ENCODE results near the gene FPR1.

Gene FPR1, protein sequence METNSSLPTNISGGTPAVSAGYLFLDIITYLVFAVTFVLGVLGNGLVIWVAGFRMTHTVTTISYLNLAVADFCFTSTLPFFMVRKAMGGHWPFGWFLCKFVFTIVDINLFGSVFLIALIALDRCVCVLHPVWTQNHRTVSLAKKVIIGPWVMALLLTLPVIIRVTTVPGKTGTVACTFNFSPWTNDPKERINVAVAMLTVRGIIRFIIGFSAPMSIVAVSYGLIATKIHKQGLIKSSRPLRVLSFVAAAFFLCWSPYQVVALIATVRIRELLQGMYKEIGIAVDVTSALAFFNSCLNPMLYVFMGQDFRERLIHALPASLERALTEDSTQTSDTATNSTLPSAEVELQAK

DNA sequence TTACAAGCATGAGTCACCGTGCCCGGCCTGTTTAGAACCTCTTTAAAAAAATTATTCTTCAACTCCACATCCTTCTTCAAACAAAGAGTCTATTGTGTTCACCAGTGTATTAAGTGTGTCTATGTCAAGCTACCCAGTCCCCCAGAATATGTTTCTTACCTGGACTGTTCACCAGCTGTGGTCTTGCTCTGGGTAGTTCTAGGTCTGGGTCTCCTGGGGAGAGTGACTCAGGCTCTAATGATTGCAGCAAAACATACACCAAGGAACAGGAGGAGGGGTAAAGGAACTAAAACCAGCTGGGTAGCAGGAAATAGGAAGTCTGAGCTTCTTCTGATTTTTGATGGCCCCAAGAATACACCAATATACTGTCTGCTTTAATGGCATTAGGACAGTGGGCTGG is at the start of gene FPR1:
TSS of gene FPR1 (minus strand) at position 224 of the 400 bp plus-strand sequence. CDS start 4,884 bp downstream, outside the sequence.
- DNase-seq (ENCODE audit: low read depth in 2 of 2), result no peak

DNA sequence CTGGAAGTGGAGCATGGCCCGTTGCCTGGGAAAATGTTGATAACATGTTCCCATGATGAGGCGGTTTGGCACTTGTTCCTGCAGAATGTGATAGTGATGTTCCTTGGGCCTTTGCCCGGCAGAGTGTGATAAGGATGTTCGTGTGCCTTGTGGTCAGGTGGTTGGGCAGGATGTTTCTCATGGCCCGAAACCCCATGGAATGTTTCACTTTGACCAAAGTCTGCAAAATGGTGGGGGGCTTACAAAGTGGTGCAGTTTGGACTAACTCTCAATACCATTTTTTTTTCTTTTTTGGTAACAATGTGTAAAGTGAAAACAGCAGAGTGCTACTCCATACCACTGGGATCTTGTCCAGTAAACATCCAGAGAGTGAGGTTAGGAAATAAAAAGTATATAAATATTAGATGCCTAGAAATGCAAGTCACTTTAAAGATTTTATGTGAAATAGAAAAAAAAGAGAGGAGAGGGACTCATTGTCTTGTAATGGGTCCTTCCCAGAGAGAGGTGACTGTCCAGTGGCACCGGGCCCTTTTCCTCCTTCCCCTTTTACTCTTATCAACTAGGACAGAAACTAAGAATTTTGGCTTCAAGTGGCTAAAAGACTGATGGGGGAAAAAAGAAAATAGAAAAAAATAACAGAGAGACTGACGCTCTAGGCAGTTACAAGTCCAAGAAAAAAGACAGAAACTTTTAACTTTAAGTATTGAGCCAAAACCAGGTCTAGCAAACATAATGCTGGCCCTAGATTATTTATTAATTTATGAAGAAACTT is 49.0 kb upstream of the FPR1 start:
- no peak for DNase-seq (ENCODE audit: low read depth in 2 of 2)

DNA sequence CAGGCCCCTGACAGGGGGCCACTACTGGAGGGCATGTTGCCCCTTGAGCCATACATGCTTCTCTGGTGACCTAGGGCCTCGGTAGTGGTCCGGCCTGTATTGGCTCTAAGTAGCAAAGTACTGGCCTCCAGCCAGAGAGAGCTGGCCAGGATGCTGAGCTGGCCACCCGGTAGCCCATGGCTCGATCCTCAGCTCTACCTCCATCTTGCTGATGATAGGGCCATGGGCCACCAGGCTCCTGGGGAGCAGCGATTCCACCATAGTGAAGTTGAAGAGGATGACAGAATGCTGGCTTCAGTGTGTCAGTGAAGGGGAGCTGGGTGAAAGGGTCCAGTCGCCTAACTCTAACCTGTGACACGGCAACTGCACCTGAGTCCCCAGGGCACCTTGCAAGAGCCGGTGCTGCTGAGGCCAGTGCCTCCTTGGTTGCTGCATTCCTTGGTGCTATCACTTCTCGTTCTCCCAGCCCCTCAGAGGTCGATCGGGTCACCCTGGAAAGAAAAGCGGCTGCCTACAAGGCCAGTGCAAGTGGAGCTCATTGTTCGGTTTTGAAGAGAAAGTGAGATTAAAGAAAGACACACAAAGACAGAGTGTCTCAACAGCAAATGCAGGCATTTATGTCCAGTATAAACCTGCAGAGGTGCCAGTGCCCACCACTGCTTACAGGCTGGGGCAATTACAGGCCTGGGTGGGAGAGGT is 48.2 kb upstream of the FPR1 start:
- DNase-seq (ENCODE audit: low read depth in 2 of 2), result no peak

DNA sequence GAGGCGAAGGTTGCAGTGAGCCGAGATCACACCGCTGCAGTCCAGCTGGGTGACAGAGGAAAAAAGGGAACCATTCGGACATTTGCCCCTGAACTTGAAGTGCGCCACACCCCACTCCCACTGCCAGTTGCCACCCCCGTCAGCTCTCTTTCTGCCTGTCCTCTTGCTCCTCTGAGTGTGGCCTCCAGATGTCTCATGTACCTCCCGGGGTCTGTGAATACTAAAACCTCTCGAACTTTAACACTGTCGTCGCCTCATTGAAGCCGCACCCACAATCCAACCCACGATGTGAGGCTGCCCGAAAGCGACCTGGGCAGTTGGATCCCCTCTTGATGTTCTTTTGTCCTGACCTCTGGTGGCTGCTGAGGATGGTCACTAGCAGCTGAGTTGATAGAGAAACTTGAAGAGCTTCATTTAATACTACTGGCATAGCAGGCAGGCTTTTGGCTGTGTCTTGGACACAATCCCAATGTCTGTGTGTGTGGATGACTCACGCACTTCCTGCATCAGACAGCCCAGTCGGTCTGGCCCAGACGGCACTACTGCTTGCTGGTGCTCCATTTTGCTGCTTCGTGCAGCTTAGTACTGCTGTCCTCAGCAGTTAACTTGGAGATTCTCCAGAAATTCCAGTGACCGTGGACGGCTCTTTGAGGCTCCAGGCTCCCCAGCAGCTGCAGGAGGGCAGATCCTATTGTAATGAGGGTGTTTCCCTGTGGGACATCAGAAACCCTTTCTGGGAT is 47.5 kb upstream of the FPR1 start:
- DNase-seq (ENCODE audit: low read depth in 2 of 2), result no peak

DNA sequence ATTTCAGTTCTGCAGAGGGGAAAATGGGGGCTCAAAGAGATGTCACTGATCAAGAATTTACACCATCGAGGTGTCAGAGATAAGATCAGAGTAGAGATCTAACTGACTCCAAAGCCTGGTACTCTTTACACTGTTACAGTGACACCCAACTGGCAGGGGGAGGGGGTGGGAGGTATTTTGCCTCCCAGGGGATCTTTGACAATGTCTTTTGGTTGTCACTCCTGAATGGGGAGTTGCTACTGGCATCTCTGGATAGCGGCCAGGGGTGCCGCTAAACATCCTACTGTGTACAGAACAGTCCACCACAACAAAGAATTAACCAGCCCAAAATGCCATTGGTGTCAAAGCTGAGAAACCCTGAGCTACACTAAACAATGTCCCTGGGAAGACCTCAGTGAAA is 46.4 kb upstream of the FPR1 start:
- no peak for DNase-seq (ENCODE audit: low read depth in 2 of 2)

DNA sequence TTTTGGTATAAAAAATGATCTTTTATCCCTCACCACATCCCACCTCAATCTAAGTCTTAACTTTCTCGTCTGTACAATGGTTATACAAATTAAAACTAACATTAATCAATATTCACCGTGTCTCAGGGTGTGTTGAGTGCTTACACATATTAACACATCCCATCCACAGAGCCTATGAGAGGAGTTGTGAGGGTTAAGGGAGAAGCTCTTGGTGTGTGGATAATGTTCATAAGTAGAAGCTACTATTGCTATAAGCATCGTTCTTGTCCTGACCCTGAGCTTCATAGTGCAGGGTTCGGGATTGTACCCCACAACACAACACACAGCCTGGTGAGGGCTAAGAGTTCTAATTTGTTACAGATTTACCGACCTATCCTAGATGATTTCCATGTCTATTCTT is 45.8 kb upstream of the FPR1 start:
- DNase-seq (ENCODE audit: low read depth in 2 of 2), result no peak

DNA sequence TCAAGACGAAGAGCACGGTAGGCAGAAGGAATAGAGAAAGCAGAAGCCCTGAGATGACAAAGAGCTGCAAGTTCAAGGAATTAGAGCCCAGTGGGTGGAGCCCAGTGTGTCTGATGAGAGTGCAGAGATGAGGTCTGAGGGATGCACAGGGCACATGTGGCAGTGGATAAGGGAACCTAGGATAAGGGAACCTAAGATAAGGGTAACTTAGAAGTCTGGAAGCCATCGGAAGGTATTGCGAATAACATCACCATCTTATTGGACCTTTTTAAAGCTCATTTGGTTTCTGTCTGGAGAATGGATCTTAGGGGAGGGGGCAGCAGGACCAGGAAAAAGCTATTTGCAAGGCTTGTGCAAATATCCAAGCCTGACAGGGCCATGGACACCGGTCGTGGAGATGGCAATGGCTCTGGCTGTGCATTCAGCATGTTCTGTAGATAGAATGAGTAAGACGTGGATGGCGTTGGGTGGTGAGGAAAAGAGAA is 44.6 kb upstream of the FPR1 start:
- DNase-seq (ENCODE audit: low read depth in 2 of 2), result no peak

DNA sequence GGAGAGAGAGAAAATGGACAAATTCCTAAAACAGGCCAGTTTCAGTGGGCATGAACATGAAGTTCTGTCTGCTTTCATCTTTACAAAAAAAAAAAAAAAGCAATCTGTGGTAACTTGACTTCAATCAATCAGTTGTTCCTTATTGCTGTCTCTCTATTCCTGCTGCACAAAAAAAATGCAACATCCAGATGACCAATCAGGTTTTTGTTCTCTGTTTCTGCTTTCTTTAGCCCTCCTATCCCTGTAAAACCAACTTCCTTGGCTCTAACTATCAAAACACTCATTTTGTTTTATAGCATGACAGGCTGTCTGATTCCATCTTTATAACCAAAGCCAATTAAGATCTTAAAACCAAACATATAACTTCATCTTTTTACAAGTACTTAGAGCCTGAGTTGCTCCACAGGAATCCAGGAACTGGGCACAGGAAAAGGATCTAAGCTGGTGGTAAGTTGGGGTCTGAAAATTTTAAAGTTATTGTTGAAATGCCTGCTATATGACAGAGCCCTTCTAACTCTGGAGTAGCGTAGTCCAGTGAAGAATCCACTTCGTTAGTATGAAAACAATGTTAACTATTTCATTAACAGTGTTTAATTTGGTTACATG is 43.3 kb upstream of the FPR1 start, which contains the start of gene FPR3:
TSS of gene FPR3 (plus strand) at position 273 of the 606 bp plus-strand sequence. CDS start 28,592 bp downstream, outside the sequence.
- DNase-seq (ENCODE audit: low read depth in 2 of 2), result no peak

DNA sequence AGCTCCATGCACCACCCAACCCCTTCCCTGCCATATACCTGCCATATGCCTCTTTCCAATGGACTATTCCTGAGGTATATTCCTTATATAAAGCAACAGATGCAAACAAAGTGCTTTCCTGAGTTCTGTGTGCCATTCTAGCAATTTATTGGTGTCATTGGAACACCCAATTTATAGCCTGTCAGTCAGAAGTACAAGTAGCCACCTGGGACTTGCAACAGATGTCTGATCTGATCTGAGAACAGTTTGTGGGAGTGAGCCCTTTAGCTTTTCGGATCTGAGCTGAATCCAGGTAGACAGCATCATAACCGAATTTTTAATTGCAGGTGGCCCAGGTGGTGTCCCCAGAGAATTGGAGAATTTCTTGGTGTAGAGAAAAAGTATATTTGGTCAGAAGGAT is 42.3 kb upstream of the FPR1 start:
- no peak for DNase-seq (ENCODE audit: low read depth in 2 of 2)

DNA sequence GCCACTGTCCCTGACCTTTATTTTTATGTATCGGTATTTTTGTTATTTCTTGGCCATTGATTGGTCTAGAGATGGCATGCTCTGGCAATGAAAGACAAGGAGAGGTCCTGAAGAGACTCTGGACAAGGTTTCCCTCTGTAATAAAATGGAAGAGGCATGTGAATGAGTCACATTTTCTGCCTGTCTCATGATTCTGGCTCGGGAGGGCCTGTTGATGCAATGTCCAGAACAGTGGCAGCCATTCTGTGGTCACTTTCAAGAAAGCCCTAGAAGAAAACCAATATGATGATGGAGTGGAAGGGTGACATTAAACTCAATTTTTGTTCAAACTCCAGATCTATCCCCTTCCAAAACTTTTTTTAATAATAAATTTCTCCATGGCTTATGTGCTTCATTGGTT is 41.3 kb upstream of the FPR1 start:
- DNase-seq (ENCODE audit: low read depth in 2 of 2), result no peak

DNA sequence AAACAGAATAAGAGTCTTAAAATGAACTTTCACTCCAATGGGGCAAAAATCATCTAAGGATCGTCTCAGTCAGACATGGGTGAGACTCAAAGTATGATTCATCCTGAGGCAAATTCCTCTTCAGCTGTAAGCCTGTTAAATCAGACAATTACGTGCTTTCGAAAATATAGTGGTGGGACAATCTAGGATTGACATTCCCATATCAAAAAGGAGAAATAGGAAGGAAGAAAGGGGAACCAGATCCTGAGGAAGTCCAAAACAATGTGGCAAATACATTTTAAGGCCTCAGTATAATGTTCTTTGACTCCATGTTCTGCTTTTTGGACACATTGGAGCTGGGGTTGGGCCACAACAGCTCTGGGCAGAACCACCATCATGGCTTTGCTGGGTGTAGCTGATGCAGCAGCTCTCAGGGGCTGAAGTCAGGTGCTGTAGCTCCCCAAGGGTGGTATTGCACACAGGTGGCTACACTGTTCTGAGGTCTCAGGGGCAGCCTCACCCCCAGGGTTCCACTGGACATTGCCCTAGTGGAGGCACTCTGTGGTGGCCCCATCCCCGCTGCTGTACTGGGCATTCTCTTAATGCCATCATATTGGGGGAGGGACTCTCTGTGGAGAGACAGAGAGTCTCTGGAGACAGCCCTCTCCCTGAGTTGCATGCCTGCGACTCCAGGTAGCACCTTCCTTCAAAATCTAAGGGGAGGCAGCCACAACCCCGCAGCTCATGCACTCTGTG is 37.5 kb upstream of the FPR1 start:
- no peak for DNase-seq (ENCODE audit: low read depth in 2 of 2)

DNA sequence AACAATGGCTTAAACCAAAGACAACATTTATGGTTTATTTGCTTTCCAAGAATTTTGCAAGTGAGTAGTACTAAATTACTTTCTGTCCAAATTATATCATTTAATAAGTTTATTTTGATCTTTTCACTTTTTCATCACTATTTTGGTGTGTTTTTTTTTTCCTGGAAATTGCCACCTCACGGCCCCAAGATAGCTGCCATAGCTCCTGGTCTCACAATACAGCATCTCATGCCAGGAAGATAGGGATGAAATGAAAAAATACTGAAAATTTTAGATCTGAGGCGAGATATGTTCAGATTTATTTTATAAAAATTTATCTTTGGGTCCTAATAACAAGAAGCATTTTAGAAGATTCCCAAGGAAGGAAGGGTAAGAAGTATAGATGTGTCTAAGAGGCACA is 36.4 kb upstream of the FPR1 start:
- no peak for DNase-seq (ENCODE audit: low read depth in 2 of 2)

DNA sequence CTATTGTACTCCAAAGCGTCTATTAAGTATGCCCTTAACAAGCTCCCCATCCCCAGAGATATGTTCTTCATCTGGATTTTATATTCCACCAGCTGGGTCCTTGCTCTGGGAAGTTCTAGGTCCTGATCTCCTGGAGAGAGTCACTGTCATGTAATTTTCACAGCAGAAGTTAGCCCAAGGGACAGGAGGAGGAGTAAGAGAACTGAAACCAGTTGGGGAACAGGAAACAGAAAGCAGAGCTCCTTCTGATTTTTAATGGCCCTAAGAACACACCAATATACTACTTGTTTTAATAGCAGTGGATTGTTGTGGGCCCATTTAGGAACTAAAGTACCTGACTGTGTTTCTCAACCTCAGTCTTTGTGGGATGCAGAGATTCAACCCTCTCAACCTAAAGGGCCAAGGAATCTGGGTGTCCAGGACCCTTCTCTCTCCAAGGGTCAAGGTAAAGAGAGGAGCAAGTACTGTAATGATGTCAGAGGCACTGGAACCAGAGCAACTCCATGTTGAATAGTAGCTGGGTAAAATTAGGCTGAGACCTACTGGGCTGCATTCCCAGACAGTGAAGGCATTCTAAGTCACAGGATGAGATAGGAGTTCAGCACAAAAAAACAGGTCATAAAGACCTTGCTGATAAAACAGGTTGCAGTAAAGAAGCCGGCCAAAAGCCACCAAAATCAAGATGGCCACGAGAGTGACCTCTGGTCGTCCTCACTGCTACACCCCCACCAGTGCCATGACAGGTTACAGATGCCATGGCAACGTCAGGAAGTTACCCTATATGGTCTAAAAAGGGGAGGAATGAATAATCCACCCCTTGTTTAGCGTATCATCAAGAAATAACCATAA is 35.2 kb upstream of the FPR1 start:
- no peak for DNase-seq (ENCODE audit: low read depth in 2 of 2)

DNA sequence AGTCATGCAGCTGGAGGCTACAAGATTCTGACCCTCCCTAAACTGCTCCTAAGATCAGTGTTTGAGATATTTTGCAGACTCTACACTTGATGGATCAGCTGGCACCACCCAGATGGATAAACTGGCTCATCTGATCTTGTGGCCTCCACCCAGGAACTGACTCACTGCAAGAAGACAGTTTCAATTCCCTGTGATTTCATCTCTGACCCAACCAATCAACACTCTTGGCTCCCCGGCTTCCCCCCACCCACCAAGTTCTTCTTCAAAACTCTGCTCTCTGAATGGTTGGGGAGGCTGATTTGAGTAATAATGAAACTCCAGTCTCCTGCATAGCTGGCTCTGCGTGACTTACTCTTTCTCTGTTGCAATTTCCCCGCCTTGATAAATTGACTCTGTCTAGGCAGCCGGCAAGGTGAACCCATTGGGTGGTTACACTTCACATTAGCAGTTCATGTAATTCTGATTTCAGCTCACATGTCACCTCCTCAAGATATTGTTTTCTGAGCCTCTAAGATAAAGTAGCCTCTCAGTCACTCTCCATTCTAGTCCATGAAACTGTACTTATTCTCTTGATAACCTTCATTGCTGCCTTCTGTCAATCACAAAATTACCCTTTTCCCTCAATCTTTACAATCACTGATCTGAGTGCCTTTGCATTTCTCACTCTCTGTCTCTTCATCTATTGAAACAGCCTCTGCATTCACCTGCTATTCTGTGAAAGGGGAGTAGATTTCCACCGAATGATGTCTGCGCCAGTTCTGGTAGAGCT is 33.4 kb upstream of the FPR1 start:
- DNase-seq (ENCODE audit: low read depth in 2 of 2), result no peak

DNA sequence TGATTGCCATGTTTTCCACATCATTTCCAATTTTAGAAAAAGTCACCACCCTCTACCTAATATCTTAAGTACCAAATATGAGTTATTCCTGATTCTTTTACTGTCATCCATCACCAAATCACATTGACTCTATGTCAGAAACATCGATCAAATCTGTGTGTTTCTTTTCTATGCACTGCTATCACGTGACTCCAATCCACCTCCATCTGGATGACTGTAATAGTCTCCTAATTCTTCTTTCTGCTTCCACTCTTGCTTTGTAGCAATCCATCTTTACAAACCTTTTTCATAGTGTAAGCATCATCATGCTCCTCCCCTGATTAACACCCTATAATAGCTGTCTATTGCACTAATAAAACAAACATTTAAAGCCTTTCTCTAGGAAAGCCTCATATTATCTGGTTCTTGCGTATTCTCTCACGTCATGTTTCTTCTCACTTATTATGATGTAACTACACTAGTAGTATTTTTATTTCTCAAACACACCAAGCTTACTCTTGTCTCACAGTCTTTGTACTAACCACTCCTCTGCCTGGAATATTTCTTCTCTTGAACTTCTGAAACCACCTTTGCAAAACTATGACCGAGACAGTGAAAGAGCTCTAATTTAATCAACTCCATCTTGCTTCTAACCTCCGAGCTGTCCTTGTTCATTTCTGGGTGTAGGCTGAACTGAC is 32.6 kb upstream of the FPR1 start:
- no peak for DNase-seq (ENCODE audit: low read depth in 2 of 2)

DNA sequence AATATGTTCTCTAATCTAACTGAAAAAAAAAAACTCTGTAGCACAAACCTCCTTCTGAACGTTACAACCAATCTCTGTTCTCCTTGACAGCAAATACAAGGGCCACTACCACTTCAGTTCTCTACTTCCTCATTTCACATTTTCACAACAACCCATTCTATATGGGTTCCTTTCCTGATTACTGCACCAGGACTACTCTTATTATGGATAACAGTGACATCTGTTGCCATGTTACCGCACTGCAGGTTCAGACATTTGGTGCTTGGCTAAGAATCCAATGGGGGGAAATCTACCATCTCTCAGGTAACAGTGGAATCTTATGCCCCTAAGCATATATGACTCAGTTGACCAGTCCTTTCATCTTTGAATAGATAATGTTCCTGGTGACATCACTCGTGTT is 31.7 kb upstream of the FPR1 start:
- DNase-seq (ENCODE audit: low read depth in 2 of 2), result no peak

DNA sequence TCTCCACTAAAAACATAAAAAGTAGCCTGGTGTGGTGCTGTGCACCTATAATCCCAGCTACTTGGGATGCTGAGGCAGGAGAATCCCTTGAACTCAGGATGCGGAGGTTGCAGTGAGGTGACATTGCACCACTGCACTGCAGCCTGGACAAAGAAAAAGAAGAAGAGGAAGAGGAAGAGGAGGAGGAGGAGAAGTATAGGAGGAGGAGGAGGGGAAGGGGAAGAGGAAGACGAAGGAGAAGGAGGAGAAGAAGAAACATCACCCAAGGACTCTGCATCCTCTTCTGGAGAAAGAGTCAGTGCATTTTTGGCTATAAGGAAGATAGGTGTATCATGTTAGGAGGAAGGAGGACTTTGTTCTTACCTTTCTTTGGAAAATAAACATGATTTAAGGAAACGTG is 30.3 kb upstream of the FPR1 start:
- DNase-seq (ENCODE audit: low read depth in 2 of 2), result no peak

DNA sequence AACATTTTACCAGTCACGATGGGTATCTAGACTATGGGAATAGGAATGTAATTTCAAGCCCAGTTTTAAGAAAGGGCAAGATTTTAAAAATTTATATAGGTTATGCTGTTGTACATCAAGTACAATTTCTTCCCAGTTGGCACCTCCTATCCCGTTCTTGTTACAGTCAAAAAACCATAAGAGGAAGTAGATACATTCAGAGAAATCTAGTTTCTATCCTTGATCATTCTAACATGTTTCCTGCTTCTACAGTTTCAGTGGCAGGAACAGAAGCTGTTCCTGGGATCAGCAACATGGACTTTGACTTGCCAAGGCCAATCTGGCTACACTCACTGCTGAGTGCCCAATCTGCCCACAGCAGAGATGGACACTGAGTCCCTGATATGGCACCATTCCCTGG is 28.6 kb upstream of the FPR1 start:
- no peak for DNase-seq (ENCODE audit: low read depth in 2 of 2)
